GM12878 (cell line): ENCODE results near the gene DLK2.

Experiments
- BCL11A ChIP-seq: IDR thresholded peaks from 2 replicates; pipeline ENCODE4 v1.6.1; 2011; ENCODE audit warnings: low read depth, low read length
- CTCF ChIP-seq, 3 experiments: IDR thresholded peaks in 2 of 3; conservative IDR thresholded peaks in 1 of 3; 2 replicates each; pipeline ENCODE4 v1.5.1; 2011; ENCODE audit warnings: low read depth in 3 of 3, low read length in 3 of 3, mild to moderate bottlenecking in 3 of 3, control low read depth in 2 of 3, moderate library complexity in 2 of 3, inconsistent platforms in 1 of 3, mixed read lengths in 1 of 3; ENCODE audit not compliant: control insufficient read depth in 2 of 3, insufficient read depth in 1 of 3; ENCODE audit errors: extremely low read depth in 1 of 3
- EZH2 ChIP-seq: IDR thresholded peaks from 2 replicates; pipeline ENCODE4 v1.6.1; 2012; ENCODE audit warnings: low read depth, mild to moderate bottlenecking, control low read depth, inconsistent platforms, low read length, borderline replicate concordance; ENCODE audit not compliant: control insufficient read depth
- POLR2A ChIP-seq: IDR thresholded peaks from 2 replicates; pipeline ENCODE4 v1.6.1; 2011; ENCODE audit warnings: low read depth, mild to moderate bottlenecking, low read length
- REST ChIP-seq: IDR thresholded peaks from 2 replicates; pipeline ENCODE4 v1.6.1; 2012; ENCODE audit warnings: mild to moderate bottlenecking, low read depth, low read length
- SMAD1 ChIP-seq: fragments of 450-650 bp; IDR thresholded peaks from 2 replicates; pipeline ENCODE4 v1.6.1; 2018; ENCODE audit warnings: mild to moderate bottlenecking, low read depth; ENCODE audit not compliant: partially characterized antibody
- SPI1 ChIP-seq: IDR thresholded peaks from 2 replicates; pipeline ENCODE4 v1.6.1; 2011; ENCODE audit warnings: low read depth, mild to moderate bottlenecking, low read length, moderate library complexity, borderline replicate concordance; ENCODE audit not compliant: insufficient read depth
- TCF7 ChIP-seq: IDR thresholded peaks from 2 replicates; pipeline ENCODE4 v1.6.1; 2014; ENCODE audit warnings: antibody characterized with exemption, borderline replicate concordance
- ZBTB4 ChIP-seq: fragments of 450-650 bp; formaldehyde crosslinking; IDR thresholded peaks from 2 replicates; pipeline ENCODE4 v1.4.0; 2022; ENCODE audit warnings: mild to moderate bottlenecking, moderate library complexity
- ZBTB40 ChIP-seq: fragments of 450-650 bp; IDR thresholded peaks from 2 replicates; pipeline ENCODE4 v1.6.1; 2016; ENCODE audit warnings: mild to moderate bottlenecking, moderate library complexity, borderline replicate concordance
- TF ChIP-seq, protein P1 (sequence below): fragments of 450-650 bp; IDR thresholded peaks from 2 replicates; pipeline ENCODE4 v1.6.1; 2017; ENCODE audit warnings: antibody characterized with exemption, mild to moderate bottlenecking, moderate library complexity

DNA sequence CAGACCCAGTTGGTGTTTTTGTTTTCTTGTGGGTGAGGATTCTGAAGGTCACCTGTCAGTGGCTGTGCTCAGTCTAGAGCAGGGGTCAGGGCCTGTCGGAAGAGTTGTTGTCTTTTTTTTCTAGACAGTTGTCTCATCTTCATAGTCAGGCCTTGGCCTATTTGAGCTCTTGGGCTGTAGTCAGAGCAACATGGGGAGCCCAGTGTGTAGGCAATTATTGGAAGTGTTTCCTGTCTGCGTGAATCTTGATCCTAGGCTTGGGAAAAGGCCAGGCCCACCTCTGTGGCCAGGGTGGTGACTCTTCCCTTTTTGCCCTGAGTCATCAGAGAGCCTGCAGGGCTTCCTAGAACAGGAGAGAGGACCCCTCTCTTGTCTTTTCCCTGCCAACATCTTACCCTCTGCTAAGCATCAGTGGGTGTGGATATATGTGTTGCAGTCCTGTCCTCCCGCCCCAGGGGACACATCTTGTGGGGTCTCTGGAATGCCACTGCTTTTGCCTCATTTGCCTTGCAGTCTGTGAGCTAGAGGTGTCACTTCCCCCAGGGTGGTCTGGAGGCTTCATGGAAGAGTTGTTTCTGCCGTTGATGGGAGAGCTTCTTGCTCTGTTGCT, 33.4 kb upstream of the DLK2 start:
- no peak for TF ChIP-seq ZBTB4
- TF ChIP-seq BCL11A = no peak
- no peak for TF ChIP-seq TCF7
- TF ChIP-seq SMAD1 = no peak
- TF ChIP-seq POLR2A = no peak
- TF ChIP-seq CTCF (IDR thresholded peaks at IDR 0.05 in 2 of 3, conservative IDR thresholded peaks at IDR 0.05 in 1 of 3; ENCODE audit: control insufficient read depth in 2 of 3, extremely low read depth in 1 of 3, insufficient read depth in 1 of 3, low read depth in 3 of 3, low read length in 3 of 3) = no peak
- TF ChIP-seq, protein P1, sequence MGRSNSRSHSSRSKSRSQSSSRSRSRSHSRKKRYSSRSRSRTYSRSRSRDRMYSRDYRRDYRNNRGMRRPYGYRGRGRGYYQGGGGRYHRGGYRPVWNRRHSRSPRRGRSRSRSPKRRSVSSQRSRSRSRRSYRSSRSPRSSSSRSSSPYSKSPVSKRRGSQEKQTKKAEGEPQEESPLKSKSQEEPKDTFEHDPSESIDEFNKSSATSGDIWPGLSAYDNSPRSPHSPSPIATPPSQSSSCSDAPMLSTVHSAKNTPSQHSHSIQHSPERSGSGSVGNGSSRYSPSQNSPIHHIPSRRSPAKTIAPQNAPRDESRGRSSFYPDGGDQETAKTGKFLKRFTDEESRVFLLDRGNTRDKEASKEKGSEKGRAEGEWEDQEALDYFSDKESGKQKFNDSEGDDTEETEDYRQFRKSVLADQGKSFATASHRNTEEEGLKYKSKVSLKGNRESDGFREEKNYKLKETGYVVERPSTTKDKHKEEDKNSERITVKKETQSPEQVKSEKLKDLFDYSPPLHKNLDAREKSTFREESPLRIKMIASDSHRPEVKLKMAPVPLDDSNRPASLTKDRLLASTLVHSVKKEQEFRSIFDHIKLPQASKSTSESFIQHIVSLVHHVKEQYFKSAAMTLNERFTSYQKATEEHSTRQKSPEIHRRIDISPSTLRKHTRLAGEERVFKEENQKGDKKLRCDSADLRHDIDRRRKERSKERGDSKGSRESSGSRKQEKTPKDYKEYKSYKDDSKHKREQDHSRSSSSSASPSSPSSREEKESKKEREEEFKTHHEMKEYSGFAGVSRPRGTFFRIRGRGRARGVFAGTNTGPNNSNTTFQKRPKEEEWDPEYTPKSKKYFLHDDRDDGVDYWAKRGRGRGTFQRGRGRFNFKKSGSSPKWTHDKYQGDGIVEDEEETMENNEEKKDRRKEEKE = no peak
- no peak for TF ChIP-seq EZH2
- no peak for TF ChIP-seq ZBTB40
- TF ChIP-seq SPI1 = no peak
- no peak for TF ChIP-seq REST
